T-helper 1 cell (primary cell): ENCODE data around the gene OIP5.
A peak's percentile ranks its signal among the peaks of the same experiment; 100 is the strongest.
"Not testable (repeated sequence)": the region's sequence is repeated elsewhere in the genome, so short reads cannot be mapped to it uniquely, and the experiment has no call there.

Experiments used
- DNase-seq, 5 donors: peaks; one replicate each; pipeline ENCODE4 v3.0.0-alpha.2; 2012 to 2020
- total RNA-seq, 4 donors: gene quantifications; one replicate each; lab custom pipeline; 2026; lab: John Stamatoyannopoulos, UW

OIP5 gene
- total RNA-seq, result 0 to 0.76 (median 0.33) reads per million in 4 donors

GRCh38 chr15:41332194-41333025 lies at the start of gene OIP5, which contains the start of gene NUSAP1:
OIP5 (minus strand) TSS chr15:41332591; CDS start chr15:41332561, 30 bp downstream.
NUSAP1 (plus strand) TSS chr15:41332881; CDS start chr15:41332958, 77 bp downstream.
- peak; percentile 95 to 100 (median 98) for DNase-seq

- no peak for DNase-seq
Measured at GRCh38 chr15:41377978-41378377, 45.6 kb upstream of the OIP5 start.

GRCh38 chr15:41367418-41367817 lies 35.0 kb upstream of the OIP5 start:
- DNase-seq, result no peak

DNA sequence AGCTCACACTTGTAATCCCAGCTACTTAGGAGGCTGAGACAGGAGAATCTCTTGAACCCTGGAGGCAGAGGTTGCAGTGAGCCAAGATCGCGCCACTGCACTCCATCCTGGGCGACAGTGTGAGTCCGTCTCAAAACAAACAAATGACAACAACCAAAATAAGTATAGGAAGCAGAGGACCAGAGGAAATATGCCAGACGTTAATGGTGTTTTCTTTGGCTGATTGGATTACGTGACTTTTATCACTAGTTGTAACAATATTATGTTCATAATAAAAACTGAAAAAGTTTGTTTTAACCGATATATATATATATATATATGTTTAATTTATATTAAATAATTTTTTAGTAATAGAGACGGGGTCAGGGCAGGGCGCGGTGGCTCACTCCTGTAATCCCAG lies 22.0 kb upstream of the OIP5 start:
- no peak for DNase-seq

DNA sequence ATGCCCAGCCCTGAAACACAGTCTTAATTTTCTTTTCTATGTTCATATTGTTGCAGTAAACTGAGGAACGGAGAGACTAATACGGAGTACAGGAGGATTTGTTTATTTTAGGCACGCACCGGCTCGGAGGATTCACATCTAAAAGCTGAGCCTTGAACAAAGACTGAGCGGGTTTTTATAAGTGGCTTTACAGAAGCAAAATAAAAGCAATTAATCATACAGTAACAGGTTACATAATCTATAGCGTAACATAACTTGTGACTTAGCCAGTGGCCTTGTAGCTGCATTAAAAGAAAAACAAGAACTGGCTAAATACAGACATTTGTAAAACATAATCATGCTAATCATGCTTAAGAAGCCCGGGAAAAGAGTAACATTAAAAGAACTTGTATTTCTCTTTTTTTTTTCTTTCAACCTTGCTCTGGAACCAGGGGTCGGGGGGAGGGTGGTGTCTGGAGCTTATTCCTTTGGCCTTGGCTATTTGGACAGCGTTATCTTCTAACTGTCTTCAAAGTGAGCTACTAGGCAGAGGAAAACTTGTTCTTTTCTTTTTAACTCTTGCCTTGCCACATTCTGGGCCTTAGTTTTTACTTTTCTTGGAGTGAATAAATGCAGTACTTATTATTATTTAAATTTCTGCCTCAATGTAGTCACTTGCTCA lies 17.8 kb upstream of the OIP5 start:
- DNase-seq, result no peak

DNA sequence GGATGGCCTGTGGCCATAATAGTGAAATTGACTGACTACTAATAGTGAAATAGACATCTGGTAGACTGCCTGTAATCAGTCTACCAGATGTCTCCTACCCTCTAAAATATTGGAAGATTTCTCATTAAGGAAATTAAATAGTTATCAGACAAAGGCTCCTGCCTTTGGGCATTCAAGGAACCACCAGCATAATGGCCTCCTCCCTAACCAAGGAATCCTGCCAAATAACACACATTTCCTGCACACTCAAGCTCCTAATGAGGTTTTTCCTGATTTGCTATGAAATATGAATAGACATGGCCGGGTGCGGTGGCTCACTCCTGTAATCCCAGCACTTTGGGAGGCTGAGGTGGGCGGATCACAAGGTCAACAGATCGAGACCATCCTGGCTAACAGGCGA lies 14.8 kb upstream of the OIP5 start:
- DNase-seq, result no peak

DNA sequence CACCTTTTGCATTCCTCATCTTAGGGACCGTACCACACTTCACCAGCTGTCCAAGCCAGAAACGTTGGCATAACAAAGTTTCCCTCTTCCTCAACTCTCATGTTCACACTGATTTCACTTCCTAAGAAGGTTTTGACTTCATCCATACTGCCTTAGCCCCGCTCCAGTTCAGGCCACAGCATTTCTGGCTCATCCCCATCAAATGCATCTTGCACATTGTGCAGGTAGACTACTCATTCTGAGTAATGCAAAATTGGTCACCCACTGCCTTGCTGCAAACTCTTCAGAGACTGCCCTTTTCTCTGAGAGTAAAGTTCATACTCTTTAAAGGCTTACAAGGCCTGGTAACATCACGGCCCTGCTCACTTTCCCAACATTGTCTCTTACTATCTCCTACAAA lies 9.1 kb upstream of the OIP5 start:
- no peak for DNase-seq

- DNase-seq, result no peak
Measured at GRCh38 chr15:41340189-41340695, 7.9 kb upstream of the OIP5 start.

DNA sequence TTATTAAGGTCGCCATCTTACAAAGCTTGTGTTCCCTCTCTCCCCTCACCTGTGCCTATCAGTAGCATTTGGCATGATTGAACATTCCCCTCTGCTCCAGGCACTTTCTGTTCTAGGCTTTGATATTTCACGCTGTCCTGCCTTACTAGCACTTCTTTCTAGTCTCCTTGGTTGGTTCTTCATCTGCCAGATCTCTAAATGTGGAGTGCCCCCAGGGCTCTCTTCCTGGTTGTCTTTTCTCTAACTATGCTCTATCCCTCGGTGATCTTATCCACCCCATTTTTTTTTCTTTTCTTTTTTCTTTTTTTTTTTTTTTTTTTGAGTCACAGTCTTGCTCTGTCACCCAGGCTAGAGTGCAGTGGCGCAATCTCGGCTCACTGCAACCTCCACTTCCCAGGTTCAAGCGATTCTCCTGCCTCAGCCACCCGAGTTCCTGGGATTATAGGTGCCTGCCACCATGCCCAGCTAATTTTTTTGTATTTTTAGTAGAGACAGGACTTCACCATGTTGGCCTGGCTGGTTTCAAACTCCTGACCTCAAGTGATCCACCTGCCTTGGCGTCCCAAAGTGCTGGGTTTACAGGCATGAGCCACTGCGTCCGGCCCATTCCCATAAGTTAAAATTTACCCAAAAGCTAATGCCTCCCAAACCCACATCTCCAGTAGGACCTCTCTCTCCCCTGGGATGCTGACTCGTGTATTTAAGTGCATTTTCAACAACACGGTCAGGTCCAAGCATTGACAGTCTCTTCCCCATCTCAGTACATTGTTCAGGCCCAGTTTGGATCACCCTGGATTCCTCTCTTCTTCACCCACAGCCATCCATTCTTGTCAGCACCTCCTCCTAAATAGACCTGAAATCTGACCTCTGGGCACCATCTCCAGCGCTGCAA lies 5.5 kb upstream of the OIP5 start:
- DNase-seq, result no peak

- DNase-seq, result no peak
Measured at GRCh38 chr15:41337047-41337446, 4.7 kb upstream of the OIP5 start.

DNA sequence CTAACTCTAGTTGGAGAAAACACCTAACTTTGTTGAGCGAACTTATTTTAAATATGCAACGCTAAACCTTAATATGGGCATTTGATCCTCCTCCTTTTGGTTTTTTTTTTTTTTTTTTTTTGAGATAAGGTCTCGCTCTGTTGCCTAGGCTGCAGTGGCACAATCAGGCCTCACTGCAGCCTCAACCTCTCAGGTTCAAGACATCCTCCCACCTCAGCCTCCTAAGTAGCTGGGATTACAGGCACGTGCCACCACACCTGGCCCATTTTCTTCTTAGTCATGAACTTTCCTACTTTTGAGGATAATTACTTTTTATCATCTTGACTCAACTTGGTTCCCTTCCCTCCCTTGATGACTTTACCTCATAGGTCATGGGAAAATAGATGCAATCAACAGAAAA lies 4.2 kb upstream of the OIP5 start:
- peak in 1 of 5 donors; percentile 34 for DNase-seq

DNA sequence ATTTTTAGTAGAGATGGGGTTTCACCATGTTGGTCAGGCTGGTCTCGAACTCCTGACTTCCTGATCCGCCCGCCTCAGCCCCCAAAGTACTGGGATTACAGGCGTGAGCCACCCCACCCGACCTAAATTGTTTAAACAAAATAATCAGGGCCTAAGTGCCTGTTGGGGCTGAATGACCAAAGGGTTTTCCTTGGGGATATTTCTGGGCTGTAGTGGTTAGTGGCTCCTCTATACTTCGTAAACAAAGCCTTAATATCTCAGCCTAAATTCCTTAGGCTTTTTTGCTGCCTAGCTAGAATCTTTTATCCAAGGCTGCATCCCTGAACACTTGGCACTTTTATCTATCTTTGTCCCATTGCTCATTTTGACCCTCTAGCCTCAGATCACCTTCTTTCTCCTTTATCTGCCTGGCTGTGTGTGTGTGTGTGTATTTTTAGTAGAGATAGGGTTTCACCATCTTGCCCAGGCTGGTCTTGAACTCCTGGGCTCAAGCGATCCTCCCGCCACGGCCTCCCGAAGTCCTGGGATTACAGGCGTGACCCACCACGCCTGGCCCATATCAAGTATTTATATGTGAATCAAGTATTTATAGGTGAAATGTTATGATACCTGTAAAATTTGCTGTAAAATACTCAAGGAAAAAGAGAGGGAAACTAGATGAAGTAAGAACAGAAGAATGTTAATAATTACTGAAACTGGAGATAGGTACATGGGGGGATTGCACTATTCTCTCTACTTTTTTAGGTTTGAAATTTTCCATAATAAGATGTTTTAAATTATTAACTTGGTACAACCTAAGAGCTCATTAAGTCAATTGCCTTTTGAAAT lies 2.1 kb upstream of the OIP5 start:
- DNase-seq, result no peak

DNA sequence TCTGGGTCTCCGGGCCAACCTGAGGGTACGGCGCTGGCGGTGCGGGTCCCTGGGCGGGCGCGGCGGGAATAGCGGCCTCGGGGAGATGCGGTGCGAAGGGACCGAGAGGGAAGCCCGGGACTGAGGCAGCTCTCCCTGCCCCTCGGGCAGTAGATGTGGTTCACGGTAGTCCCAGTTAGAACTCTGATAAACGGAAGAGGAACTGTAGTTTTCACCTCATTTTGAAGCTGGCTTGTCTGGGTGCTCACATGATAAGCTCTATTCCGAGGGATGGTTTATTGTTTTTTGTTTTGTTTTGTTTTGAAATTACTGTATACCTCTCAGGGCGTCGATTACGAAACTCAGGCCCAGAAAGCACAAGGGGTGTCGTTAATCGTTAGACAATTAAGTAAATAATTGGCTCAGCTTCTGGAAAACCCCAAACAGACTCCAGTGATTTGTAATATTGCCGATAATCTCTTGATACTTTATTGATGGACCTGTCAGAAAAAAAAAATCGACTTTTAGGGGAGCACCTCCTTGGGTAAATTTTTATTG lies 703 bp upstream of the OIP5 start:
- DNase-seq, result no peak

DNA sequence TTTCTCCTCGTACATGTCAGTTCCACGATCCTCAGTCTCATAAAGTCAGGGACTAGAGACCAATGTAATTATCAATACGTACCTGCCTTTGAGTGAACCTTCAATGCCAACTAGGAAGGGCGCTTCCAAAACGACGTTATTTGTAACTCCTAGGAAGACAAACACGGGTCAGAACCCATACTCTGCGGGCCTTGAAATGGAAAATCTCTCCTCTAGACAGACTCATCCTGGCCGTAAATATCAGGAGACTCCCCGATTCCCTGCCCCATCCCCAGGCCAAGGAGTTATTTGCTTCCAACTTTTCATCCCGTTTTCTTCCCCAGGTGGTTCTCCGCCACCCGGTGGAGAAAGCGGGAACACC lies 578 bp downstream of the OIP5 start:
- no peak for DNase-seq

DNA sequence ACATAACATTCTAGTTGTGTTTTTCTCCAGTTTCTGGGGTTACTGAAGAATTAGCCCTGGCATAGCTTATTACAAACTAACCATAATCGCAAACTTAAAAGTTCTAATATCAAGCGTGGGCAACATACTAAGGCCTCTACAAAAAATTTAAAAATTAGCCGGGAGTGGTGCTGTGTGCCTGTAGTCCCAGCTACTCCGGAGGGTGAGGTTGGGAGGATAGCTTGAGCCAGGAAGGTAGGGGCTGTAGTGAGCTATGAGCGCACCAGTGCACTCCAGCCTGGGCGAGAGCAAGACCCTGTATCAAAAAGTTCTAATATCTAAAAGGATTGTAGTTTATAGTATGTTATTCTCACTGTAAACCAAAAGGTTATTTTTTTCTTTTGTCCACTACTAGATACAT lies 1.1 kb downstream of the OIP5 start:
- no peak for DNase-seq

- peak in 1 of 5 donors; percentile 36 for DNase-seq
Measured at GRCh38 chr15:41323611-41324010, 8.8 kb downstream of the OIP5 start.

DNA sequence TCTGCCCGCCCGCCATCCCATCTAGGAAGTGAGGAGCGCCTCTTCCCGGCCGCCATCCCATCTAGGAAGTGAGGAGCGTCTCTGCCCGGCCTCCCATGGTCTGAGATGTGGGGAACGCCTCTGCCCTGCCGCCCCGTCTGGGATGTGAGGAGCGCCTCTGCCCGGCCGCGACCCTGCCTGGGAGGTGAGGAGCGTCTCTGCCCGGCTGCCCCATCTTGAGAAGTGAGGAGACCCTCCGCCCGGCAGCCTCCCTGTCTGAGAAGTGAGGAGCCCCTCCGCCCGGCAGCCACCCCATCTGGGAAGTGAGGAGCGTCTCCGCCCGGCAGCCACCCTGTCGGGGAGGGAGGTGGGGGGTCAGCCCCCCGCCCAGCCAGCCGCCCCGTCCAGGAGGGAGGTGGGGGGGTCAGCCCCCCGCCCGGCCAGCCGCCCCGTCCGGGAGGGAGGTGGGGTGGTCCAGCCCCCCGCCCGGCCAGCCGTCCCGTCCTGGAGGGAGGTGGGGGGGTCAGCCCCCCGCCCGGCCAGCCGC lies 11.5 kb downstream of the OIP5 start:
- not testable (repeated sequence) for DNase-seq

DNA sequence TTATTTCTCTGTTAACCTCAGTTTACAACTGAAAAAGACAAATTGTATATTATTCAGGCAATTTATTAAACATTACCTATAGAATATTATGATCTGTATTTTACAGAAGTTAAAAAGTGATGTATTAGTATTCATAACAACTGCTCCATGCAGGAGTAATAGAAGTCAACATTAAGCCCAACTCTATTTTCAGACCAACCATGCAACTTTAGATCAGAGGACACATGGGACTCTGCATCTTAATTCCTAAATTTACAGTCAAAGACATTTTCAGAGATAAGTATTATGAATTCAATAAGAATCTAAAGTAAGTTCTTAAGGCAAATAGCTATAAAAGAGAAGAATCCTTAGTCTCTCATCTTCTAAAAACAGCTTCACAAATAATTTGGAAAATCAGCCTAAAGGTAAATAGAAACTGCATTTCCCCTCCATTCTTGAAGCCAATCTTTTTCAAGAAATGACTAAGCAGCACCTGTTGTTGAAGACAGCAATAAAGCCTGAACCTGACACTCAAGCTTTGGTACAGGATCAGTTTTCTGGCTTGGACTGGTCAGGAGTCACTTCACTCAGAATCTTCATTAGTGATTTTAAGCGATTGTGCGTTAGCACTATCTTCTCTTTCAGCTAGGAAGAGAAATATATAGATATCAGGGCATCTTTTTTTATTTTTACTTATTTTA lies 23.0 kb downstream of the OIP5 start:
- DNase-seq, result no peak

DNA sequence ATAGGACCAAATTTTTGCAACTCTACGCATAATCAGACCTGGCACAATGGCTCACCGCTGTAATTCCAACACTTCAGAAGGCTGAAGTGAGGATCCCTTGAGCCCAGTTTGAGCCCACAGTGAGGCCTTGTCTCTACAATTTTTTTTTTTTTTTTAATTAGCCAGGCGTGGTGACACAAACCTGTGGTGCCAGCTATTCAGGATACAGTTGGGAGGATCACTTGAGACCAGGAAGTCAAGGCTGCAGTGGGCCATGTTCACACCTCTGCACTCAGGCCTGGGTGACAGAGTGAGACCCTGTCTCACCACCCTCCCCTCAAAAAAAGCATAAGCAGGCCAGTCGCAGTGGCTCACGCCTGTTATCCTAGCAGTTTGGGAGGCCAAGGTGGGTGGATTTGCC lies 24.7 kb downstream of the OIP5 start:
- no peak for DNase-seq

DNA sequence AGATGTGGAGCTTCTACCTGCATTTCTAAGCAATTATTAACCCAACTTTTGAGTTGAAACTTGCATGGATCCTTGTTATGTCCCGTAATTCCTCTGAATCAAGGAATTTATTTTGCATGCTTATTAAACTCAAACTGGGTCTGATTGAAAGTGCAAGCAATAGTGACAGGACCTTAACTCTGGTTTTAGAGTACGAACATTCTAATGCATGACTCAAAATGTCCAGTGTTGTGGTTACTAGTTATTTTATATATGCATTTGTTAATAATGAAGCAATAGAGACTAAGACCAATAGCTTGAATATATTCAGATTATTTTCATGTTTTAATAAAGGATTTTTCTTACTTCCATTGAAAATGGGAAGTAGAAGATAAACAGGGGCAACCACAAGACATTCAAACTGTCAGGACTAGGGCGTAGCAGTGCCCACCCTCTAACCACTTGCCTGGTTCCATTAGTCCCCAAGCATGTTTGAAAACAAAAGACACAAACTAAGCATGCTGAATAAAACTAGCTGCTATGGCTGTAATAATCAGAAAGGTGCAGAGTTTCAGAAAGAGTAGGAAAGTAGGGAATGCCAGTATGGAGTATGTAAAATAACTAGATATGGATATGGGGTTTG lies 28.1 kb downstream of the OIP5 start:
- no peak for DNase-seq
